ENCODE data around the gene JAZF1.

The JAZF1 gene

GRCh38 chr7:27788437-27788836 is 392.2 kb downstream of the JAZF1 start:
- no peak for DNase-seq

GRCh38 chr7:27784399-27785053 is 396.1 kb downstream of the JAZF1 start:
- peak; percentile 19 to 28 for DNase-seq

GRCh38 chr7:27782849-27783248 is 397.7 kb downstream of the JAZF1 start:
- DNase-seq: no peak

- DNase-seq: no peak
These were observed 399.4 kb downstream of the JAZF1 start for GRCh38 chr7:27781188-27781587.

Data from stimulated activated CD4-positive, alpha-beta T cell treated with anti-CD3 and anti-CD28 coated beads, Interleukin-2, amount 100 ng/mL, for 48 hours (primary cell).